Motor neuron (in vitro differentiated cells): ENCODE measurements around the gene NAPSA. TPM values are rescaled to one million over a fixed set of nuclear protein-coding genes. Genes with fewer than 3 reads are reported as not detected.

Source experiments
- ATAC-seq, 8 experiments: fragments of 200-7000 bp; cut with Tn5 transposase; replicated peaks in 6 of 8; 2 replicates each; pipeline ENCODE4 v1.8.0; 2021; ENCODE audit warnings: mild to moderate bottlenecking in 8 of 8, moderate library complexity in 8 of 8
- H3K27ac ChIP-seq, 2 donors: fragments of 250-450 bp; sonication (Bioruptor Pico); 2 replicates each; pipeline ENCODE4 v1.9.0; 2021; ENCODE audit warnings: antibody characterized with exemption in 2 of 2, mild to moderate bottlenecking in 2 of 2, moderate library complexity in 1 of 2
- H3K4me1 ChIP-seq, 2 donors: fragments of 250-450 bp; sonication (Bioruptor Pico); replicated peaks in 1 of 2; 2 replicates each; pipeline ENCODE4 v1.6.1; 2021; ENCODE audit warnings: antibody characterized with exemption in 2 of 2, mild to moderate bottlenecking in 2 of 2, moderate library complexity in 1 of 2
- H3K4me3 ChIP-seq, 5 donors: fragments of 250-450 bp; sonication (Bioruptor Pico); 2 replicates each; pipeline ENCODE4 v1.9.0; 2021; ENCODE audit warnings: antibody characterized with exemption in 5 of 5, mild to moderate bottlenecking in 5 of 5, moderate library complexity in 4 of 5
- WGBS, 10 experiments: fragments of 450-650 bp; shearing (Covaris generic); methylation state at CpG; one replicate each; pipeline ENCODE4 v1.0.0; 2022; 5-methylcytosine and 5-hydroxymethylcytosine counted together
- in situ Hi-C, 9 experiments: fragments of 400-800 bp; cut with MboI; loops; one replicate each; pipeline ENCODE4 v1.15.0; 2021; ENCODE audit warnings: low sequenced_read_pairs in 9 of 9, low pct_unique_long_range_greater_than_20kb in 2 of 9; ENCODE audit not compliant: unreplicated experiment in 9 of 9
- total RNA-seq, 8 experiments: library from RNA; unstranded; fragments of 300-600 nt; gene quantifications; 2 replicates each; pipeline versions ENCODE4 v1.2.3 to v1.2.4, GENCODE V29; 2022

NAPSA gene
- total RNA-seq, 8 experiments from 2014 or later = 0.18 to 1.9 (median 0.95) TPM

DNA sequence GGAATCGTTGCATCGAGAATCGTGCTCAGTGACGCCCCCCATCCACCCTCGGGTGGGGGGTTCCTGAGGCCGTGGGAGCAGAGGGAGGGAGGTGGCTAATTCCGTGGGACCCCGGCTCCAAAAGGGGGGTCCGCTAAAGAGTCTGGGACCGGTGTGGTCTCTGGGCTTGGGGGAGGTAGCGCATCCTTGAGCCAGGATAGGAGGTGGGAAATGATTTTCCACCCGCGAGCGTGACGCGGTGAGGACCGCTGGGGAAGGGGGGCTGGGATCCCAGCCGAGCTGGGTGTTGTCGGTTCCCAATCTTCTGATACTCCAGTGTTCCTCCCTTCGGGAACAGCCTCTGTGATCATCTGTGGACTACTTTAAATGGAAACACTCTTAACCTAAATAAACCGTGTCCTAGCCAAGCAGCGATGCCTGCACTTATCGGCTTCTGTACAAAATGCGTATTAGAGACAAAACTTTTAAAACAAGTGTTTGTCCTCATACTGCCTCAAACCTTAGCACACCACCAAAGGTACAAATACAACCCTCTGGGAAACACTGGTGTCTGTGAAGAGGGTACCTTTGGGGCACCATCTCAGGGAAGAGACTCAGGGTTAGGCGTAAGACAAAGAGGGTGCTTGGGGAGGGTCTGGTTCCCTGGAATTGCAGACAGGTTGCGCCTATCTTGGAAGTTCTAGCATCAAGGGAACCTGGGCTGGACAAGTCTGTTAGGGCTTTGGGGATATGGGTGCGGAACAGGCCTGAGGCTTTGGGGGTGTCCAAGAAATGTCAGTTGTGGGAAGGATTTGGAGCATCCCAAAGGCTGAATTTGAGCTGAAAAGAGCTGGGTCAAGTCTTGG lies 52.2 kb downstream of the NAPSA start:
- Histone ChIP-seq H3K27ac (no peak overlapping the region), H3K4me1 (peaks cover 0 to 4% of the 10 kb centered on the region in 2 donors), H3K4me3 (no peak overlapping the region)
- in situ Hi-C loops = no loop called here
- WGBS, 10 experiments = 0 to 90% (median 34%) methylated on average over 1 to 12 of the region's 27 CpGs; no CpG with 5 or more reads in 2 of the 10 experiments
- ATAC-seq = no peak

DNA sequence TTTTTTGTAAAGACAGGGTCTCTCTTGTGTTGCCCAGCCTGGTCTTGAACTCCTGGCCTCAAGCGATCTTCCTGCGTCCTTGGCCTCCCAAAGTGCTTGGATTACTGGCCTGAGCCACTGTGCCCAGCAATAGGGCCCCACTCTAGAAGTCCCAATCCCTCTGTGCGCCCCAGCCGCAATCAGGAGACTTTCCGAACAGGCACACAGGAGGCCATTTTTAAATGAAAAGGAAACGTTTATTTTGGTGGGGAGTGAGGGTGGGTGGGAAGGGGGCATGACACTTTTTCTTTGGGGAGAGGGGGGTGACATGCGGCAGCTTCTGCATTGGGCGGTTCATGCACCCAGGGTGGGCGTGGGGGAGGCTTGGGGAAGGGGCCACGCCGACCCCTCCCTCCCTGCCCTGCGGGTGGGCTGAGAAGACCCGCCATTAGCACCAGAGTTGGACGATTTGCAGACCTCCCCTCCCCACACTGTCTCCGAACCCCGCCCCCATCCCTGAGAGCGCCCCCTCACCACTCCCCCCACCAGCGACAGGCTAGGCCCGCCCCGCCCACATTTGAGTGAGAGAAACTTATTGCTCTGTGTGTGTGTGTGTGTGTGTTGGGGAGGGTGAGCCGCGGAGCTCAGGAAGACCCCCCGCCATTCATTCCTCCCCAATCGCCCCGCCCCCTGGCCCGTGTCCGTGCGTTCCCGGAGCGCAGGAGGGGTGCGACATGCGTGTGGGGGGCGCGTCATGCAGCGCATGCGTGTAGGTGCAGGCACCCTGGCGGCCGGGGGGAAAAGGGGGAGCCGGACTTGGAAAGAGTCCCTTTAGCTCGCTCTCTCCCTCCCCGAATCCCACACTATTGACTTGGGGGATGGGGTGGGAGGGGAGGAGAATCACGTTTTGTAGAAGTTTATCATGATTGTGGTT lies 53.5 kb downstream of the NAPSA start:
- Histone ChIP-seq H3K27ac (no peak overlapping the region), H3K4me3 (peak overlapping the region in 1 of 5 donors; percentile 4), H3K4me1 (peaks cover 0 to 4% of the 10 kb centered on the region in 2 donors)
- WGBS, 10 experiments = 0 to 28% (median 7%) methylated on average over 1 to 2 of the region's 42 CpGs; no CpG with 5 or more reads in 7 of the 10 experiments
- in situ Hi-C loops = no loop called here
- peak in 1 of 8 experiments; percentile 81 for ATAC-seq

DNA sequence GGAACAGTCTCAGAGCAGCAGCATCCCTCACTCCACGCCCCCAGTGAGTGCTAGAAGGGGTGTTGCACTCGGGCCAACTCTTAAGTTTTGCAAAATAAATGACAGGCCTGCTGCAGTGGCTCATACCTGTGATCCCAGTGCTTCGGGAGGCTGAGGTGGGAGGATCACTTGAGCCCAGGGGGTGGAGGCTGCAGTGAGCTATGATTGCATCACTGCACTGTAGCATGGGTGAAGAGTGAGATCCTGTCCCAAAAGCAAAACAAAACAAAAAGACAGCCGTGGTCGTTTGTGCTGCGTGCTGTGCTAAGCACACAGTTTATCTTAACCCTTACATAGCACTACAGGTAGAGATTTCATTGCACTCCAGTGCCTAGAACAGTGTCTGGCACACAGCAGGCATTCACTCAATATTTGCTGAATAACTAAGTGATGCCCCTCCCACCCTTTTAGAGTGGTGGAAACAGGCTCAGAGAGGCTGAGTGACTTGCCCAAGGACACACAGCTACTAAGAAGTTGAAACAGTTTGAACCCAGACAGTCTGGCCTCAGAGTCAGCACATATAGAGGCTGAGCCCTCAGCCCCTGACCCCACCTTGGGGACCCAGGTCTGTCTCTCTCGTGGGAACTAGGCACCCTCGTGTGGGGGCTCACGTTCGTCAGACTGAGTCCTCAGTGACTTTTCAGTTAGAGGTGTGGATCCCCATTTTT lies 54.5 kb downstream of the NAPSA start:
- H3K4me3 ChIP-seq = no peak overlapping the region
- H3K4me1 ChIP-seq = peaks cover 0 to 4% of the 10 kb centered on the region in 2 donors
- in situ Hi-C loops = no loop called here
- H3K27ac ChIP-seq = no peak overlapping the region
- ATAC-seq = no peak
- WGBS, 10 experiments = 0 to 42% (median 19%) methylated on average over 1 to 8 of the region's 10 CpGs; no CpG with 5 or more reads in 4 of the 10 experiments

DNA sequence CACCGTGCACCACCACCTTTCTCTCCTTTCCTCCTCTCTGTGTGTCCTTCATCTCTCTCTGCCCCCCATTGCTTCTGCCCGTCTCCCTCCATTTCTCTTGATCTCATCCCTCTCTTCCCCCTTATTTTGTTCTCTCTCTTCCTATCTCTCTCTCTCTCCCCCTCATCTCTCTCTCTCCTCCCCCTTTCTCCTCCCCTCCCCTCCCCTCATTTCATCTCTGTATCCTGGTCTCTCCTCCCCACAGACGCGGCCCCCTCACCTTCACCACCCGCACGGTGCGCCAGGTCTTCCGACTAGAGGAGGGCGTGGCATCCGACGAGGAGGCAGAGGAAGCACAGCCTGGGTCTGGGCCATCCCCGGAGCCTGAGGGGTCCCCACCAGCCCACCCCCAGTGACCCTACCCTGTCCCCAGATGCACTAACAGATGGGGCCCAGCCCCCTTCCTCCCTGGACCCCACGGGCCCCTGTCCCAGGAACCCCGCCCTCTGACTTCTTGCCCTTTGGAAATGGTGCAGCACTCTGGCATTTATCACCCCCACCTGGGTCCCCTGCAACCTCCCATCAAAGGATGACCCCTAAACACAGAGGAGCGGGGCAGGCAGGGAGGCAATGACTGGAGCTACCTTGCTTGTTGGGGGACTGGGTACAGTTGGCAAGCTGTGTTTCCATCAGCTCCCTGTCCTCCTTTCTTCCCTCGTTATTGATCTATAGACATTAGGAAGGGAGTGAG lies 55.9 kb downstream of the NAPSA start:
- no peak overlapping the region for H3K27ac ChIP-seq
- in situ Hi-C loops = no loop called here
- H3K4me3 ChIP-seq = no peak overlapping the region
- WGBS, 10 experiments = 0 to 21% (median 16%) methylated on average over 1 to 2 of the region's 16 CpGs; no CpG with 5 or more reads in 6 of the 10 experiments
- no peaks in the 10 kb centered on the region for H3K4me1 ChIP-seq
- no peak for ATAC-seq

DNA sequence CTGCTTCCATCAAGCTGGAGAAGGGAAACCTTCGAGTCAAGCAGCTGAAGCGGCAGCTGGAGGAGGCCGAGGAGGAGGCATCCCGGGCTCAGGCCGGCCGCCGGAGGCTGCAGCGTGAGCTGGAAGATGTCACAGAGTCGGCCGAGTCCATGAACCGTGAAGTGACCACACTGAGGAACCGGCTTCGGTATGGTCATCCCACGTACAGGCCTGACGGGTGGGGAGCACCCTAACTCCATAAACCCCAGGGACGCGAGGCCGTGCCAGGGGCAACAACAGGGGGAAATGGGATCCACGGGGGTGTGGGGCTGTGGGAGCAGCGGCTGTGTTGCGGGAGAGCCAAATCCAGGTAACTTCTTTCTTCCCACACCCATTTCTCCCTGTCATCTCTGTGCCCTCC lies 56.4 kb downstream of the NAPSA start:
- WGBS, 10 experiments = 60 to 63% methylated on average over 4 to 10 of the region's 21 CpGs; no CpG with 5 or more reads in 8 of the 10 experiments
- Histone ChIP-seq H3K27ac (no peak overlapping the region), H3K4me1 (no peaks in the 10 kb centered on the region), H3K4me3 (no peak overlapping the region)
- in situ Hi-C loops = no loop called here
- ATAC-seq = no peak

Other genes starting within 250 kb of the NAPSA start
- not detected for gene IZUMO2, start 202.4 kb downstream of the NAPSA start, total RNA-seq
- gene MYH14, start 162.0 kb downstream of the NAPSA start, total RNA-seq = 1 to 10 TPM in 3 of 8 experiments, under 1 TPM in 5; 0.18 to 2.2 (median 0.54) TPM
- 1 to 10 TPM in 4 of 8 experiments, under 1 TPM in 4; 0.13 to 2.6 (median 0.99) TPM for gene KCNC3, start 36.3 kb downstream of the NAPSA start, total RNA-seq
- 10 to 100 TPM; 13.5 to 71.4 (median 30.6) TPM for gene NR1H2, start 10.8 kb upstream of the NAPSA start, total RNA-seq
- 10 to 100 TPM in 5 of 8 experiments, 1 to 10 TPM in 3; 6.2 to 56.0 (median 12.7) TPM for gene POLD1, start 18.7 kb upstream of the NAPSA start, total RNA-seq
- gene SPIB, start 53.3 kb upstream of the NAPSA start, total RNA-seq = 1 to 10 TPM in 1 of 8 experiments, under 1 TPM in 5, not detected in 2; 0.09 to 2.6 (median 0.47) TPM
- under 1 TPM in 4 of 8 experiments, not detected in 4; 0.04 to 0.27 (median 0.11) TPM for gene MYBPC2, start 67.3 kb upstream of the NAPSA start, total RNA-seq
- 100 to 1,000 TPM in 3 of 8 experiments, 10 to 100 TPM in 5; 46.0 to 183 (median 90.3) TPM for gene EMC10, start 110.9 kb upstream of the NAPSA start, total RNA-seq
- gene GARIN5A, start 111.2 kb upstream of the NAPSA start, total RNA-seq = 1 to 10 TPM in 6 of 8 experiments, under 1 TPM in 2; 0.46 to 6.9 (median 1.9) TPM
- 10 to 100 TPM in 4 of 8 experiments, 1 to 10 TPM in 4; 3.9 to 40.5 (median 11.3) TPM for gene JOSD2, start 145.6 kb upstream of the NAPSA start, total RNA-seq
- 1 to 10 TPM in 4 of 8 experiments, under 1 TPM in 1, not detected in 3; 0.58 to 3.0 (median 1.4) TPM for gene ASPDH, start 148.3 kb upstream of the NAPSA start, total RNA-seq
- 10 to 100 TPM in 5 of 8 experiments, under 1 TPM in 3; 0.10 to 45.8 (median 17.2) TPM for gene LRRC4B, start 202.8 kb upstream of the NAPSA start, total RNA-seq